Superior temporal gyrus (tissue), 1 donor: ENCODE data around the gene NRIP2.

Experiments used
- DNase-seq: peaks from one replicate; pipeline ENCODE4 v3.0.0-alpha.2; 2016; ENCODE audit errors: extremely low spot score

NRIP2 gene

DNA sequence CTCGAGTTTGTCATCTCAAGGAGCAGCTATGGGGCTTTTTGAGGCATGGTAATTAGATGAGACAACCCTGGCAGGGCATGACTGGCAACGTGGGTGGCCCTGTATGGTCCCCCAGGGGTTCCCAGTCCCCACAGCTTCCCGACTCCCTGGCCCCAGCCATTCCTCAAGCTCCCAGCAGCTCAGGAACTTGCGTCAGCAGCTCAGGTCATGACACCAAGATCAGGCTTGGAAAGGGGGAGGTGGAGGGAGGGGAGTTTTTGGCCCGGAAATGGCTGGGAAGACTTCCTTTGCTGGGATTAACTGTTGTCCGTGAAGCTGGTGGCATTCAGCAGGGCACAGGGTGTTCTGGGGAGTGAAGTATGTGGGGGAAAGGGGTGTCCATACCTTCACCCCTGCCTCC, 10.4 kb upstream of the NRIP2 start:
- DNase-seq: no peak

DNA sequence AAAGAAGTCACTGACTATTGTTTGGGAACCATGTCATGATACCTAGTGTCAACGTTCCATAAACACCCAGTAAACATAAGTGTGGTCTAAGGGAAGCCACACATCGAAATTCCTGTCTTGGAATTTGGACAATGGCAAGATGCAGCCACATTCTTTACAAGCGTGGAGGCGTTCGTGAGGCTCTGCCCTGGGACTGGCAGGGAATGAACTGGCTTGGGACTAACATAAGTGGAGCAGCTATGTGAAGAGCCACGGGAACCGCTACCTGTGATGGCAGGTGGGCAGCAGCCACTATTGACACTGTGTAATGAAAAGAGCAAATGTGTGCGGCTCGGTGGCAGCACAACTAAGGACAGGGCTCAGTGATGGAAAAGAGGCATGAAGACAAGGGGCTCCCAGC, 10.0 kb upstream of the NRIP2 start:
- no peak for DNase-seq

DNA sequence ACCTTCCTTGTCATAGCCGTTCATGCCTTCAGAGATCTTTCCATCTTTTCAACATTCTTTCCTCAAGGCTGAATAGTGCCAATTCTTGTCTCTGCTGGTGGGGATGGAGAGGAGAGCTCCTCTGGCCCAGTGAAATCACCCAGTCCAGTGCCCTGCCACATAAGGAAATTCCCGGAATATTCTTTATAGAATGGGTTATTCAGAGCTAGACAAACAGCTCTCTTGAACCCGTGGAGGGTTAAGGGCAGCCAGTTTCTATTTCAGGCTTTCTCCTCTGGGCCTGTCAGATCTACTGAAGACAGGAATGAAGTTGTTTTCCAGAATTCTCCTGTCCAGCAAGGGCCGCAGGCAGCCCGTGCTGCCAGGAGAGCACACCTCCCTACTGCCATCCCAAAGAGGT, 8.1 kb upstream of the NRIP2 start:
- DNase-seq: no peak

DNA sequence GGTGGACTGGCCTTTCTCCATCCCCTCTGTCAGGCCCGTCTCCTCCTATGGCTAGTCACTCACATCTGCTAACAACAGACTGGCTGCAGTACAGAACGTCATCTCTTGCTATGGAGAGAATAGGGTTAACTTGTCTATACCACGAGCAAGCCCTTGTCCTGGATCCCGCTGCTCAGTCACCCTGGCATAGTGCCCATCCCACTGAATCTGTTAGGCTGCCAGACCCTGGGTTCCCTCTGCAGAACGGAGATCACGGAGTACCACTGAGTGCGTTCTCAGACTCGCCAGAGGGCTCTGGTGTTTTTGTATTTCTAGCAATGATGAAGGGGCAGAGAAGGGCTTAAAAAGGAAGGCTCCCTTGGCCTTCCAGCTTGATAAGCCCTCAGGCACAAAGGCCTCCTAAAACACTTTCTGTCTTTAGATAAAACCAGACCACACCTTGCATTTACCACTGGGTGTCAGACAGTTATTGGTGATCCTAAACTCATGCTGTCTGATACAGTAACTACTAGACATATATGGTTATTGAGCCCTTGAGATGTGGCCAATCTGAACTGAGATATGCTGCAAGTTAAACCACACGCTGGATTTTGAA, 6.3 kb upstream of the NRIP2 start:
- DNase-seq: no peak

DNA sequence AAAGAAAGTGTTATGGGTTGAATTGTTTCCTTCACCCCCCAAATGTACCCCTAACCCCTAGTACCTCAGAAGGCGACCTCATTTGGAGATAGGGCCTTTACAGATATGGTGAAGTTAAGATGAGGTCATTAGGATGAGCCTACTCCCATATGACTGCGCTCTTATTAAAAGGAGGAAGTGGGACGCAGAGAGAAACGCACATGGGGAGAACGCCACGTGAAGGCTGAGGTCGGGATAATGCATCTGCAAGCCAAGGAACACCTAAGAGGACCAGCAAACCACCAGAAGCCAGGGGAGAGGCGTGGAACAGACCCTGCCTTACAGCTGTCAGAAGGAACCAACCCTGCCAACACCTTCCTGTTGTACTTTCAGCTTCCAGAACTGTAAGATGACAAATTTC, 1.7 kb upstream of the NRIP2 start:
- no peak for DNase-seq

DNA sequence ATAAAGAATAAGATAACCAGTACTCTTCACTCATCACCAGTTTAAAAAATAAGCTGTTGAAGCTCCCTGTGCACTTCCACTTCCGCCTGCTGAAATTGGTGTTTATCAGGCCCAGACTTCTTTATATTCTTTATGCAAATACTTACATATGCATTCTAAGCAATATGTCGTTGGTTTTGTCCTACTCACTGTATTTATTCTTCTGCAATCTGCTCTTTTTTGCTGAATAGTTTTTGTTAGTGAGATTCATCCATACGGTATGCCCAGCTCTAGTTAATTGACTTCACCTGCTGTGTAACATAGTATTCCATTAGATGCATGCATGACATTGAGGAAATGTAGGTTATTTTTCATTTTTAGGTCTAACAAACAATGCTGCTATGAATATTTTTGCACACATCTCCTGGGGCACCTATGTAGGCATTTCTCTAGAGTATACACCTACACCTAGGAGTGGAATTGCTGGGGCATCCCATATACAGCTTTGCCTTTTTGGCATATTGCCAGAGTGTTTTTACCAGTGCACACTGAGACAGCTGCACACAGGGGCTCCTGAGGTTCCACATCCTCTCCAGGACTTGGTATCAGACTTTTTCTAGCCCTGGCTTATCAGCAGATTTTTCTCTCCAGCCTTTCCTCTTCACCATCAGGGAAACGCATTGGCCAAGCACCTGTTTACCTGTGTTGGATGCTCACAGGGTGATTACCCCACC, 1.0 kb upstream of the NRIP2 start:
- no peak for DNase-seq

DNA sequence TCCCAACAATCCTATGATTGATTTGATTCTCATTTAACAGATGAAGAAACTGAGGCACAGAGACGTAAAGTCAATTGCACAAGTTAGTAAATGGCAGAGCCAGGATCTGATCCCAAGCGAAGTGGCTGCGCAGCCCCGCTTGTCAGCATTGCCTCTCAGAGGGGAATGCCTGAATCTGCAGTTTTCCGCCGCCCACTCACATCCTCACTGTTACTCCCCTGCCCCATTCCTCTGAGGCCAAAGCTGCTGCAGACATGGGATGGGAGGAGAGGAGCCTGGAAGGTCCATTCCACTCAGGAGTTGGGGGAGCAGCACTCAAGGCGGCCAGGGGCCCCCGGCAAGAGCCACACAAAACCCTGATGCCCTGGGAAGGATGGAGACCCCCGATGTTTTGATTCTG, 1.0 kb downstream of the NRIP2 start:
- no peak for DNase-seq

DNA sequence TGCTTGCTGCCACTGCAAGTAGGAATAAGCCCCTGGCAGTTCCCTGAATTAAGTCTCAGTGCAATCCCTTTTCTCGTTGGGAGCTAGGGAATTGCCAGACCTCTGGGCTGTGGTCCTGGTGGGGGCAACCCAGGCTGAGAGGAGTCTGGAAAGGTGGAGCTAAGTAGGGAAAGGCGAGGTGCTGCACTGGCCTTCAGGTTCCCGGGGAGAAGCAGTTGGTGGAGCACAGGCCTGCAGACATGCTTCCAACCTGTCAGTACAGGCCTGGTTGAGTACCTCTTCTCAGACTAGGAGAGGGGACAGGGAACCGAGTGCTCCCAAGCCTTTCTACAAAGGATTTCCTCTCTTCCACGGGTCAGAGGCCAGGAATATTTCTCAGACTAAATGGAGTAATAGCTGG, 1.5 kb downstream of the NRIP2 start:
- no peak for DNase-seq

DNA sequence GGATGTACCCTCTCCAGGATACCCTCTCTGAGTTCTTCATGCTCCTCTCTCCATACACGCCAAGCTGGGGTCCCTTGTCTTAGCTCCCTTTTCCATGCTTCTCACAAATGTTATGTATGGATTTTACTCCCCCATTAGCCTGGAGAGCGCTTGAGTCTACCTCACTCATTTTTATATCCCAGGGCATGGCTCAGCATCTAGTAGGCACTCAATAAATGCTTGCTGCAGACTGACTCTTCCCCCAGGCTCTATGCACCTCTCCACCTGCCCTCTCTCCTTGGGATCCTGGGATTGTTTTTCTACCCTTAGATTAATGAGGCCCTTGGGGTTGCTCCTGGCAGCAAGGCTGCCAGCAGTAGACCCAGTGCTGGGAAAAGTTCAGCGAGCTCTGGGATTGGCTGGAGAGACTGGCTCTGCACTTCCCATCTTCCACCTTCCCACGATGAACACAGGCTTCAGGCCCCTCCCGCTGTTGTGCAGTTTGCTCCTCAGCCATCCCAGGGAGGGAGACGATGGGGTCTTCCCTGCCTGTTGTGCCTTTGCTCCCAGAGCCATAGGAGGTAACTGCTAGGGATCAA, 2.2 kb downstream of the NRIP2 start:
- DNase-seq: no peak

DNA sequence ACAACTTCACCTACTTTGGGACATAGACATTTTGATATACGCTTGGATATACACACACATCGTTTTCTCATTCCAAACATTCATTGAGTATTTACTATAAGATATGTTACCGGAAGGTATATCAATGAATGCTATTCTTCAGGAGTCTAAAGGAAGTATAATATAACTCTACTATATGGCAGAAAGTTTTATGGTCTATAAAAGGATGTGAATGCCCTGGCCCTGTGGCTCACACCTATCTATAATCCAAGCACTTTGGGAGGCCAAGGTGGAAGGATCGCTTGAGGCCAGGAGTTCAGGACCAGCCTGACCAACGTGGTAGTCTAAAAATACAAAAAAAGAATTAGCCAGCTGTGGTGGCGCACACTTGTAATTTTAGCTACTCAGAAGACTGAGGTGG, 5.6 kb downstream of the NRIP2 start:
- no peak for DNase-seq

DNA sequence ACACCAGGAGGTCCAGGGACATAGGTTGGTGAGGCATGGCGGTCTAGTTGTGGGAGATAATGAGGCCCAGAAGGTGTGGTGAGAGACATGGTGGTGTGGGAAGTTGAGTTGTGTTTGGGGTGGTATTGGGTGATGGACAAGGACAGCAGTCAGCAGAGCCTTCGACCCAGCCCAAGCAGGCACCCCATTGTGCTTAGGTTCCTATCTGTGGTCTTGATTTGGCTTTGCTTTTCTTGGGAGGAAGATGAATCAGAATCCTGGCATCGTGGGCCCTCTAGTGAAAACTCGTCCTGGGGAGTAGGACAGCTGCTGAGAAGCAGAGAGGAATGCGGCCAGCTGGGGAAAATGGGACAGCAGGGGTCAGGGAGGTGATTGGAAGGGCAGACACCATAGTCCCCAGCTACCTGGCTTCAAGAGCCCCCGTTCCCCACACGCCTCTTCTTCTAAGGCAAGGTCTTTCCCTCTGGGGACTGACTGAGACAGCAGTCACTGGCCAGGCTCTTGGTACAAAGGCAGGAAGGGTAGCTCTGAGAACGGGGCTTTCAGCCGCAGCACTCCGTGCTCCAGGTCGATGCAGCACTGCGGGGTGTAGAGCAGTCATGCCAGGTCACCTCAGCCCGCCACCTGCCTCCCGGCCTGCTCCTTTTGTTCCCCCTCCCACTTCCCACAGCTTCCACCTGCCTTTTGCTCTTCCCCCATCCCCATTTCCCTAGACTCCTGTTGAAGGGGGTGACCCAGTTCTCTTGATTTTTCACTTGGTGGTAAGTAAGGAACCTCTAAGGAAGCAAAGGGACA, 7.9 kb downstream of the NRIP2 start:
- no peak for DNase-seq

DNA sequence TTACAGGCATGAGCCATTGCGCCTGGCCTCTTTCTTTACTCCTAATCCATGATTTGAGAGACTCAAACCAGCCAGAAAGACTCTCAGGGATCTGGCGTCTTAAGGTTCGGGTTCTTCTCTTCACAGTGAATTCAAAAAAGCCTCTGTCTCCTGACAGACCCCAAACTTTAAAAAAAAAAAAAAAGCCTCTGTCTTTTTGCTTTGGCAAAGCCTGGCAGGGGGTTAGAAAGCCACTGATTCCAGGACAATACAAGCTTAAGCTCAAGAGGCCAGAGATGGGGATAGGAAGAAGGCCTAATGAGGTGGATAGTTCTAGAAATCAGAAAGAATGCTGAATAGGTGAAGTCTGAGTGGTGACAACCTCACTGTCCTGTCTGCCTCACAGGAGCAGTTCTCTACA, 8.8 kb downstream of the NRIP2 start:
- DNase-seq: no peak

DNA sequence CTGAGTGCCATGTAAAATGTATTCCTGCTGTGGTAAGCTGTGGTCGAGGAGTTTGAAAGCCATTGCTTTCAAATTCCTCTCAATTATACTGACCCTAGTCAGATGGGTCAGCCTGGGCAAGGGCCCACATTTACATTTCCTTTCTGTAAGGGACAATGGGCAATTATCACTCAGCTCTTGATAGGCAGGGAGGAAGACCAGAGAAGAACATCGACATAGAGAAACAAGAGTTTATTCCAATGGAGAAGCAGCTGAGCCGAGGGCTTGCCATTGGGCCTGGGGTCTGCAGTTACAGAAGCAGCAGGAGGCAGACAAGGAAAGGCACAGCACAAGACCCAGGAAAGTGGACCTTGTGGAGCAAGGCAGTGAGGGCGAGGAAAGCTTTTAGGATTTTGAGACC, 9.7 kb downstream of the NRIP2 start:
- DNase-seq: peak; percentile 54

DNA sequence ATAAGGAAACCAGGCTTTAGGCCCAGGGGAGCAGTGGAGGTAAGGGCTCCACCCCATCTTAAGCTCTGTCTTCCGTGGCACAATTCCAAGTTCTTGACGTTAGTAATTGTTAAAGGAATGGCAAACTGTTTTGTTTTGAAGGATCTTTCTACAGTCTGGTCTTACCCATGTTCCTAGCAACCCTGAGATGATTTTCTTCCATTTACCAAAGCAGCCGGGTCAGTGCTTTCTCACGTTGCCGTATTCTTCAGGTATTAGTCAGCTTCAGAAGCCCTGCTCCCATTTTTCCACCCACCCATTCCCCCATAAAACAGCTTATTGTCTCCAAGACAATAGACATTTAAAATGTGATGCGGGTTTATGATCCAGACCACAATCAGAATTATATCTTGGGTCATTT, 10.3 kb downstream of the NRIP2 start:
- DNase-seq: no peak

DNA sequence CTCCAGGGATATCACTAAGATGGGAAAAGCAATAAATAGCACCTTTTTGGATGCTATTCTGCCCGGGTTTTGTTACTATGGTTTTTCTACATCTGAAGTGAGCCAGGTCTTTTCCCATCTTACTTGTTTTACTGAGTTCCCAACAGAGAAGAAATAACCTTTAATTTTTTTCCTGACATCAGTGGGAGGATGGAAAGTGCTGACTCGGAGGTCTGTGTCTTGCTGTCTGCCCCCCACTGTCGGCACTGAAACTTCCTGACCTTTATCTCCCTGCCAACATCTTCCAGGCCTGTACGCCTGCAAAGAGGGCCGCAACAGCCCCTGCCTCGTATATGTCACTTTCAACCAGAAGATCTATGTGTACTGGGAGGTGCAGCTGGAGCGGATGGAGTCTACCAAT, 11.4 kb downstream of the NRIP2 start:
- DNase-seq: no peak

DNA sequence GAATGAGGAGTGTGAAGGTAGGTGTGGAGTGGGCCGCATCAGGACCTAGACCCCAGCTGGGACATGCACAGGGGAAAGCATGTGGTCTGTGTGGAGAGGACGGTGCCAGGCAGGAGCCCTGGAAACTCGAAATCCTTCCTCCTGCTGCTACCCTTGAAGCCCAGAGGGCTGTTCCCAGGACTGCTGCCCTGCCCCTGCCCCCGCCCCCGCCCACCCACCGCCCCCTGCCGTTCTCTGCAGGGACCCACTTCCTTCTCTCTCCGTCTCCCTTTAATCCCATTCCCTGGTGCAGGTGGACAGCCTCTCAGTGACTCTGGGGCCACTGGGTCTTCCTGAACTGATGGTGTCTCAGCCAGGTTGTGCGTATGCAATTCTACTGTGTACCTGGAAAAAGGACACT, 14.4 kb downstream of the NRIP2 start:
- DNase-seq: no peak

DNA sequence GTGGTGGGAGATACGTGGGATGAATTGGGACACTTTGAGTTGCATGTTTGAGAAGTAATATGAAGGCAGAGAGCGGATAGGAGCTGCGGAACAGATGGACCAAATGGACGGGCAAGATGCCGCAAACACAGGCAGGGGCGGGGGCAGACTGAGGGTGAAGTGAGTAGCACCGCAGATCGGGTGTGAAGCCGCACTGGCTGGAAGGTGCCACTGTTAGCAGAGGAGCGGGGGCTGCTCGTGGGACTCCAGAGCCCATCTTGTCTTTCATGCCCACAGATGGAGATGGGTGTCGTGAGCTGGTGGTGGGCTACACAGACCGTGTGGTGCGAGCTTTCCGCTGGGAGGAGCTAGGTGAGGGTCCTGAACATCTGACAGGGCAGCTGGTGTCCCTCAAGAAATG, 15.0 kb downstream of the NRIP2 start:
- no peak for DNase-seq

DNA sequence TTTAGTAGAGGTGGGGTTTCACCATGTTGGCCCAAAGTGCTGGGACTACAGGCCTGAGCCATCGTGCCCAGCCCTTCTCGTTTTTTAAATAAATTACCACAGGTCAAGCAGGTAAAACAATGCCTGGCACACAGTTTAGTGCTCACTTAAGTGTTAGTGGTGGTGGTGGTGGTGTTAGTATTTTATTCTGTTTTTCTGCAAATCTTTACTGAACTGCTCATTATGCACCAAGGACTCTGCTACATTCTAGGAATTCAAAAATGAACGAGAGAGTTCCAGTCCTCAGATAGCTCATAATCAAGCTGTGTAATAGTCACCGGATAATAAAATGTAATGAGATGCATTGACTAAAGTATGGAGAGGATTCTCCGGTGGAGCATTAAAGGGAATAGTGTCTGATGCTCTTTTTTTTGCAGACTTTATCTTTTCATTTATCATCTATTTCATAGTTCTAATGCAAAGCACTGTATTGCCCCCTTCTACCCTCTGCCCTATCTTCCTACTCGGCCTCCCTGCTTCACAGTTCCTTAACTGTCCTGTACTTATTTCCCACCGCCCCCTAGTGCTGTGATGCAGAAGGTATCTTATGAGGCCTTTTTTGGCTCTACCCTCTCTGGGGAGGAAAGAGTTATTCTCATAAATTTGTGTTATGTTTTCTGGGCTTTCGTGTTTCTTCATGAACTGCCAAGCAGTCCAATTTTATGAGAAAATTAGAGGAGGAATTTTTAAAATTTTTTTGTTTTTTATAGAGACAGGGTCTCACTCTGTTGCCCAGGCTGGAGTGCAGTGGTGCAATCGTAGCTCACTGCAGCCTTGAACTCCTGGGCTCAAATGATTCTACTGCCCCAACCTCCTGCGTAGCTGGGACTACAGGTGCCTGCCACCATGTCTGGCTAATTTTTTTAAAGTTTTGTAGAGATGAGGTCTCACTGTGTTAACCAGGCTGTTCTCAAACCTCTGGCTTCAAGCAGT, 21.3 kb downstream of the NRIP2 start:
- DNase-seq: peak; percentile 66

DNA sequence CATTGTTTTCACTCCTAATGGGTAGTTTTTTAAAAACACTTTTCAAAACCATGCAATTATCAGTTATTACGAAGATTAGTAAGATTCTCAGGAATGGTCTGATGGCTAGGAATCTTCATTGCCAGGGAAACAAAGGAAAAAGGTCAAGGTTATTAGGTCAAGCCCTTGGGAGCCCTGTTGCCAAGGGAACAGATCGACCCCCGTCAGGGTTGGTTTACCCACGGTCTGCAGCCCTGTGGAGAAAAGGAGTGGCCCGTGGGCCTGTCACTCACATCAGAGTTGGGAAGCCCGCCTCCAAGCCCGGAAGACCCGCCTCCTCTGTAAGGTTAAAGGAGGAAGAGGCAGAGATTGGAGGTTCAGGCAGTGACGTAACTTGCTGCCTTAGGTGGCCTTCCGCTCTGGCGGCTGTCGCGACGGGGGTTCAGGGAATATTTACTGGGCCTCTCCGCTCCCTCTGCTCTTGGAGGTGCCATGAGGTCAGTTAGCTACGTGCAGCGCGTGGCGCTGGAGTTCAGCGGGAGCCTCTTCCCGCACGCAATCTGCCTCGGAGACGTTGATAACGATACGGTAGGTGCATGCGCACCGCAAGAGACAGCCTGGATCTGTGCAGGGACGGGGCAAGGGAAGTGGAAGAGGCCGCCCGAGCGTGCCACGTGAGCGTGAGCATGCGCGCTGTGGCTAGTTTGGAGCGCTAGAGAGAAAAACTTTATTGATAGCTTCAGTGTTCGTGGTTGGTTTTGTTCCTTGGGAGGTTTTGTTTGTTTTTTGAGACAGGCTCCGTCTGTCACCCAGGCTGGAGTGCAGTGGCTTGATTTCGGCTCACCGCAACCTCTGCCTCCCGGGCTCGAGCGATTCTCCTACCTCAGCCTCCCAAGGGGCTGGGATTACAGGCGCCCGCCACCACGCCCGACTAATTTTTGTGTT, 22.3 kb downstream of the NRIP2 start, which contains the start of gene ITFG2:
ITFG2 (plus strand) TSS at position 379 of the 924 bp plus-strand sequence; CDS start at position 472, 93 bp downstream.
- peak; percentile 100 for DNase-seq

DNA sequence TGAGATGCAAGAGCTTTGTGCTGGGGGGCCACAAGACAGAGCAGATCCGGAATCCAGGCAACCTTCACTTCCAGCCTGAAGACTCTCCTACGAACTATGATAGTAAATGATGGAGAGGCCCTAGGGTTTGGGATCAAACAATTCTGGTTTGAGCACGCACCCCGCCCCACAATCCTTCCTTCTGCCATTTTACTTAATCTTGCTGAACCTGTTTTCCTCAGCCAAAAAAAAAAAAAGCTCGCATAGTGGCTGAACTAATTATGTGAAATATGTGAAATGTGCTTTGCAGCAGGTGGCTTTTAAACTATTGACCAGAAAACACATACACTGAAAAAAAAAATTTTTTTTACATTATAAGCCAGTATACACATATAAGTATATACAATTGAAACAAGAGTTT, 23.0 kb downstream of the NRIP2 start:
- DNase-seq: no peak
